Retina (tissue), 1 donor: ENCODE measurements around the gene ADAMTS6.
A peak's percentile ranks its signal among the peaks of the same experiment; 100 is the strongest.

Source experiments
- DNase-seq: peaks from one replicate; pipeline ENCODE4 v3.0.0-alpha.2; 2016

The ADAMTS6 gene

GRCh38 chr5:65133477-65134110, 348.1 kb downstream of the ADAMTS6 start:
- DNase-seq: no peak

DNA sequence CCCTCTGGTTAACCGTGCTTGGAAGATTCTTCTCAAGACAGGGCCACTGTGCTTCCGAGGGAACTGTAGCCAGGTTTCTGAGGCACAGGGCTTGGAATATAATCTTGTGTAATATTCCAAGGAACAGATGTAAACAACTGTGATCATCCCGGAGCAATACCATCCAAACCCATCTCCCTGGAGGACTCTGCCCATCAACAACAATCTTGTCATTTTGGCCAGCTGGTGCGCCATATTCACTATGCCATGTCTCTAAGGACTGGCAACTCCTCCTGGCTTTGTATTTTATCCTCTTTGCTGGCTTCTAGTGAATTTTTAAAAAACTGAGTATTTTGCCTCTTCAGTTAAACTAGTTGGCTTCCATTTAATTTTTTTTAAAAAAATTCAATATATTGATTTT, 349.3 kb downstream of the ADAMTS6 start:
- no peak for DNase-seq

DNA sequence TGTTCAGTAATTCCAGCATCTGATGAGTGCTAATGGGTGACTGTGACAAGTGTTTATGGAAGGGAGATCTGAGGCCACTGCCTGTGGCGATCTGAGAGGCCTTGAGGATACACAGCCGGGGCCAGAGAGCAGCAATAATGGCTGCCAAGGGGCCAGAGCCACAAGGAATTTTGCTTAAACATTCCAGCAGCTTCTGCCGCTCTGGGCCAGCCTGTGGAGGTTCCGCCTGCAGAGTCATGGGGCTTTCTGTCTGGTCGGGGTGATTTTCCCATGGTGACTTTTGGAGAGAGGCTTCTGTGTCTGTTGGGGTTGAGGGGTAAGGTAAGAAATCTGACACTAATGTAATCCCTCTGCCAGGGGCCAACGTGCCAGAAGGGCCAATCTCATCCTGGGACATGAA, 353.5 kb downstream of the ADAMTS6 start:
- DNase-seq: no peak

DNA sequence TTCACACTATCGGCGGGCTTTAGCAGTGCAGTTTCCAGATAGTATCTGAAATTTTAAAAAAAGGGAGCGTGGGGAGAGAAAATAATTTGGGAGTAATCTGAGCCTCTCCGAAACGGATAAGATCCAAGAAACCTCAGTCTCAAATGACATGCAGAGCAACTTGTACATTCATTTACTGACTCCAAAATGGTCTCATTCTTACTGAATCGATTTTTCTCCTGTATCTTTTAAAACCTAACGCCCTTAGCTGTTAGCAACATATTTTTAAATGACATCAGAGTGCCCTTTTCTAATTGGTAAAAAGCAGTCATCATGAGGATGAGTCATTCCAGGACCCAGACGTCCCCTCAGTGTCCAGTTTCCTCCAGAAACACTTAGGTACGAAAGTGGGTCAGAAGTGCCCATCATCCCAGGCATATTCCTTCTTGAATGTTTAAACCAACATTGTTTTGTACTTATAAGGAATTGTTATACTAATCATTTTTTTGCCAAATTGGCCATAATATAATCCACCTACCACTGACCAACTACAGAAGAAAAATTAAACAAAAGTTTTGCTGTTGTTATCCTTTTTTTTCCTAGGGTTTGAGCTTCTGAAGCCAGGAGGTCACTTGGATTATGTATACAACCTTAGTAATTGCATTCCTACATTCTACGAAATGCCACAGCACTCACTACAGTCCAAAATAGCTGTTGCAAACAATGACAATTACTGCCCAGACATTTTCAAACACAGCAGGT, 354.4 kb downstream of the ADAMTS6 start:
- no peak for DNase-seq

DNA sequence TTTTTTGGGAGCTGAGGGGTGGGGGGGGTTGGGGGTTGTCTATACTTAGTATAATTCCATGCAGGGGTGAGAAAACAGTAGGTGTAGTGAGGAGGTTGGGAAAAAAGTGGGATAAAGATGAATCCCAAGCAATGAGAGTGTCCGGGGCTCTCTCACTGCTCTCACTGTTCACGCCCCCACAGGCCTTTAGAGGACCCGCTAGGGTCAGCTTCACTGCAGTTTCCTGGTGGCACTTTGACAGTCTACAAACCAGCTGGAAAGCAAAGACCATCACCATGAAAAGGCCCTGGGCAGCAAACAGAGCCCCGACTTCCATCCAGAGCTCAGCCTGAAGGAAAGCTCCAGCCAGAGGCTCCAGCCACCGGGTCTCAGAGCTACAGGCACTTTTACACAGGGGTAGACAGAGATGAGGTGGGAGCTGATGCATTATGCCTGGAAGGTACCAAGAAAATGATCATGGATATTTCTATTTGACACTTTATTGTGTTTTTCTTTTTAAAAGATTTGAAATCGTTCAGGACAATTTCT, 355.1 kb downstream of the ADAMTS6 start:
- DNase-seq: no peak

DNA sequence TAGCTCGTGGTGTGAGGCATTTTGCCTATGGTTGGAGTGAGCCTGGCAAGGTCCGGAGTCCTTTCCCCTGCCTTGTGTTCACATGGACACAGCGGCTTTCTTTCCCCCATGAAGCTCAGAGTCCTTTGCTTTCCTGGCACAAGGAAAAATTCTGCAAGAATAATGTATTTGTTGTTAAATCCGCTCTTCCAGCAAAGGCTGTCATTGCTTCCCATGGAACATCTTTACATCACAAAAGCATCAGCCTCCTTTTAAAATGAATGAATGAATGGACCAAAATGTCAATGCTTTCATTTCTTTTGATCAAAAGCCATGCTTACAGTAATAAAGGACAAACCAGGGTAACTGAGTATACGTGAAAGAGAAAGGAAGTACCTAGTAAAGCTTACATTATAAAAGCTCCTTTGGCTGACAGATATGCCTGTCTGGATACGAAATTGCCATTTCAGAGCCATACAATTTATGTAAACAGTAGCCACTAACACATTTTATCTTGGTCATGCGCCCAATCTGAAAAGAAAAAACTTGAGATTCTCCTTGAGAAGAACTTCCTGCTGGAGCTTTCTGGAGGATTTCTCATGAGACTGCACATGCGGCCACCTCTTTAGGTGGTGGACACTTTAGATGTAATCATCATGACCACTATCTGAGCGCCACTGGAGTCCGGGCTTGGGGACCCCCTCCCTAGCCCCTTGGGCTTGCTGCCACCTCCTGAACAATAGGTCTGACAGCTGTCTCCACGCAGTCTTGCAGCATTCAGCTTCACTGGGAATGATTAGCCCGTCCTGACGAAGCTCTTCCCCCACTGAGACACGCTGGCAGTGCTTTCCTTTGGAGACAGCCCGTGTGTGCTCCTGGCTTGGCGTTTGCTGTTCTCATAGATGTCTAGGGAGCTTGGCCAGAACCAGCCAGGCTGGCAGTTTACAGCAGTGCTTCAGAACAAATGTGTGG, 355.9 kb downstream of the ADAMTS6 start:
- peak; percentile 57 for DNase-seq

GRCh38 chr5:65121880-65122436, 359.8 kb downstream of the ADAMTS6 start:
- DNase-seq: no peak

DNA sequence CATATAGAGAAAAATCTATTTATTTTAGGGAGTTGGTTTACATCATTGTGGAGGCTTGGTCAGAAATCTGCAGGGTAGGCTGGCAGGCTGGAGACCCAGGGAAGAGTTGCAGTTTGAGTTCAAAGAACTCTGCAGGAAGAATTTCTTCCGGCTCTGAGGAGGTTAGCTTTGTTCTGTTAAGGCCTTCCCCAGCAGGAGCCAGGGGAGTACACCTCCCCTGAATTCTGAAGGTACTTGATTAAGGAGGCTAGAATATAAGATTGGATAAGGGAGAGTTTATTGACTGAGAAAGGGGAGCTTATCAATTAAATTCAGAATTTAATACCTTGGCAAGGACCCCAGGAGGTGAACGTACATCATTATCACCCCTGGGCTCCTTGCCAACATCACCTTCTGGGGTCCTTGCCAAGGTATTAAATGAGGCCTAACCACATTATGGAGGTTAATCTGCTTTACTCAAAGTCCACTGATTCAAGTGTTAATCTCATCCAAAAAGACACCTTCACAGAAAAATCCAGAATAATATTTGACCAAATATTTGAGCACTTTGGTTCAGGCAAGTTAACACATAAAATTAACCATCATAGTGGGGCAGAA, 361.3 kb downstream of the ADAMTS6 start:
- DNase-seq: no peak

DNA sequence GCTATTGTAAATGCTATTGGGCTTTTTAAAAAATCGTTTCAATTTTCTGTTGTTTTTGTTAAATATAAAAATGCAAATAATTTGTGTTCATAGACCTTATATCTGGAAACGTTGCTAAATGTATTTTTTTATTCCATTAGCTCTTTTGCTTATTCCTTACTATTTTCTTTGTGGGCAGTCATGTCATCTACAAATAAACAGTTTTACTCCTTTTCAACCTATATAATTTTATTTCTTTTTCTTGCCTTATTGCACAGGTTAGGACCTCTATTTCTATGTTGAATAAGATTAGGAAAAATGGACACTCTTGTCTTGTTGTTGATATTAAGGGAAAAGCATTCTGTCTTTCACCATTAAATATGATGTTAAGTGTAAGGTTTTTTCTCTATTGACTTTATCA, 364.2 kb downstream of the ADAMTS6 start:
- DNase-seq: no peak

GRCh38 chr5:65113771-65114170, 367.9 kb downstream of the ADAMTS6 start:
- DNase-seq: no peak

GRCh38 chr5:65111961-65112658, 369.6 kb downstream of the ADAMTS6 start:
- no peak for DNase-seq

- DNase-seq: no peak
These were observed 372.7 kb downstream of the ADAMTS6 start for GRCh38 chr5:65108786-65109743.

GRCh38 chr5:65105301-65105700, 376.4 kb downstream of the ADAMTS6 start:
- no peak for DNase-seq

GRCh38 chr5:65104831-65105230, 376.9 kb downstream of the ADAMTS6 start:
- no peak for DNase-seq

DNA sequence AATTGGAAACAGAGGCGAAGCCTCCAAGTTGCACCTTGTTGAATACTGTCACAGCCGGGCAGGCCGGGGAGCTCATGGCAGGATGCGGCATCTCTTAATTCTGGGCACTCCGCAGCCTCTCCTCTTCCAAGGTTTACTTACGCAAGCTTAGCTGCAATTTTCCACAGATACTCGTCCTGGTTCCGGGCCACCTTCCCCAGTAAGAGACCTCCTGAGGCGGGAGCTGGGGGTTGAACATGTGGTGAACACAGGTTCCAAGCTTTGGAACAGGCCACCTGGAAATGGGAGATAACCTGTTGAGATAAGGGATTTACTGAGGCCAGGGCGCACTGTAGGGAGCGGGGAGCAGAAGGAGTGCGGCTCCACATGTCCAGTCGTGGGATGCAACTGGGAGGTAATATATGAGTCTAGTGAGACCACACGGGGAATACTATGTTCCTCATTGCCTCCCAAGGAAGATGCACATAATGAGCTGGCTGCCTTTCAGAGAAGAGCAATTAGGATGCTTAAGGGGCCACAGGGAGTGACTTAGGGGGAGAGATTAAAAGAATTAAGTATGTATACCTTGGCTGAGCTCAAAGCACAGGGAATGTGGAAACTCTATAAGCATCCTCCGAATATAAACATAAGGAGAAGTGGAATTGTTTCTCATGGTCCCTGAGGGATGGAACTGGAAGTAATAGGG, 377.8 kb downstream of the ADAMTS6 start:
- DNase-seq: no peak

DNA sequence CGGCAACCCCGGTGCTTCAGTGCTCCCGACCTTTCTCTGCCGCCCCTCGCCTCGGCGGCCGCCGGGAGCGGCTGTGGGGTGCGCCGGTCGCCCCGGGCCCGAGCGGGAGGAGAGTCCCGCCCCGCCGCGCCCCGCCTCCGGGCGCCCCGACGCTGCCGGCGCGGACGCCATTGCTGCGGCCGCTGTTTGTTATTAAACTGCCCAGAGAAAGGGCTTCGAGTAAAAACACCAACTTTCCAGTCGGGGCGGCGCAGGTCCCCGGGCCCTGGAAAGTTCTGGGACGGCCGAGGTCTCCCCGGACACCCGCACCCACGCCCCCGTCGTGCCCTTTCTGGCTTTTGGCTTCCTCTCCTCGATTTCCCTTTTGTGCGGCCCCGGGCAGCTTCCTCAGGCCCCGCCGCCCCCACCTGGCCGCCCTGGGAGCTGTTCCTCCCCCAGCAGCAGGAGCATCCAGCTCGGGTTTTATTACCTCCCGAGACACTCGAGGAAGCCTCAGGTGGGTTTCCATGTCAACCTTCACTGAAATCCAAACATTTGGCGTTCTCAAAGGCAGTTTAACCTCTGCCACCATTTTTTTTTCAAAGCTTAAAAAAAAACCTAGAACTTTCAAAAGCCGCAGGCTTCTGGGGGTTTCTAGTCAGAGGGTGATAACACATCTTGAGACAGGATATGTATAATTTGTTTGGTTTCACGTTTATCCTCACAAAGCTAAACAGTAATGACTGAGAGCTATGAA, 378.6 kb downstream of the ADAMTS6 start:
- peak; percentile 84 for DNase-seq

DNA sequence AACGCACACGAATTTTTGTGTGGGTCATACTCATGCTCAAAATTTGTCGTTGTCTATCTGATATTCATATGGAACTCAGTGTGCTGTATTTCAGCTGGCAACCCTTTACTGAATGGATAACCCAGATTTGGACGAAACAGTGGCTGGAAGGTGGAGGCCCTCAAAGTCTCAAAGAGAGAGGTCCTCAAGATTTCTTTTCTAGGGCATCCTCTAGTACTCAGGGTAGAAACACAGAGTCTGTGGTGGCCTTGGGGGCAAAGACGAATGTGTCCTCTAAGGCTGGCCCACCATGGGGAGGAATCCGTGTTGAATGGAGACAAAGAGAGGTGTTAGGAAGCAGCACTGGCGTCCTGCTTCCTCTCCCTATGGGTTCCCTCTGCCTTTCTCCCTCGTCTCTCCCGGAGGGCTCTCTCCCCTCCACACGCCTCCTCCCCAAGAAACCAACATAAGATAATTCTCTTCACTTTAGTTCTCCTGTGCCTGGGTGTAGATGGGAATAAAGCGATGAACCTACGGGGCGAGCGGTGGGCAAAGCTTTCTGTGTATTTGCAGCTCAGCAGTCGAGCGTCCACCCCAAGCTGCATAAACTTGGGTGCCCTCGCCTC, 379.2 kb downstream of the ADAMTS6 start:
- peak; percentile 77 for DNase-seq

DNA sequence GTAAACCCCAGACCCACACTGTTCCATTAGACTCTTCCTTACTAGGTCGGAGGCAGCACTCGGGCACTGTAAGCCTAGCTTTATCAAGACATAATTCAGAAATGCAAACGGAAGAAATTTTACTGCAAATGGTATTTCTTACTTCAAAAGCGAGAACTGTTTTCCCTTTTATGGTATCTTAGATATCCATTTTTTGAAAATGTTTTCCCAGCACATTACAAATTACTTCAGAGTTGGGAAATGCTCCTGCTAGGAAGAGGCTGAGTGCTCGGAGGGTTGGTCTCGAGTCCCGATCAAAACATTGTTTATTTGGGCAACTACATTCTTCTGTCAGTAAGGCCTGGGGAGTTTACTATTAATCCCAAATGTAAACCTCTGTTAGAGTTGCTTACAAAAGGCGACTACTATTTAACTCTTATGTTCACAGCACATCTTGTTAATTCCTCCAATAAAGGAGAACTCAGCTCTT, 380.1 kb downstream of the ADAMTS6 start:
- no peak for DNase-seq
